HepG2 (cell line): ENCODE measurements around the gene KRTAP5-4. TPM values are rescaled to one million over a fixed set of nuclear protein-coding genes. Genes with fewer than 3 reads are reported as not detected.

Experiments used
- ATAC-seq: fragments of 200-7000 bp; cut with Tn5 transposase; 3 replicates; pipeline ENCODE4 v1.9.1; 2020; ENCODE audit warnings: mild to moderate bottlenecking, moderate library complexity
- BruUV-seq: library from RNA; stranded (reverse); fragments of 400-500 nt; replicated peaks from 2 replicates; lab custom pipeline; 2021; lab: Mats Ljungman, UMichigan
- CTCF ChIA-PET: fragments of 300-600 bp; formaldehyde crosslinking; extraction: SDS; loops from one replicate; lab custom pipeline; 2021; ENCODE audit warnings: low total read pairs, inconsistent platforms, low intra/inter-chr PET ratio; lab: Yijun Ruan, JAX
- POLR2A ChIA-PET: fragments of 350-600 bp; sonication (Branson Sonifier 250); formaldehyde crosslinking; loops from one replicate; lab custom pipeline; 2020; ENCODE audit warnings: antibody characterized with exemption, inconsistent platforms; lab: Yijun Ruan, JAX
- DNase-seq: peaks from one replicate; pipeline ENCODE4 v3.0.0-alpha.2; 2015; ENCODE audit warnings: low spot score
- FAIRE-seq: peaks from 3 replicates; lab custom pipeline; 2011; peaks lifted over from hg19 to GRCh38; lab: Jason Lieb, UNC
- H2AFZ ChIP-seq: one replicate; pipeline ENCODE4 v1.6.1; 2011; ENCODE audit warnings: low read length, inconsistent platforms
- H3K27ac ChIP-seq: fragments of 300-600 bp; 3 replicates; pipeline ENCODE4 v1.8.0; 2011; ENCODE audit warnings: mixed run types, mild to moderate bottlenecking, mixed read lengths, low read length, inconsistent platforms; ENCODE audit not compliant: insufficient read depth; ENCODE audit errors: extremely low read length
- H3K27me3 ChIP-seq, 2 experiments: fragments of 200-600 bp in 1 of 2; 2 replicates in 1 of 2; 3 replicates in 1 of 2; pipeline versions ENCODE4 v1.6.0 to v1.8.0; 2011; ENCODE audit warnings: low read length in 2 of 2, mild to moderate bottlenecking in 2 of 2, moderate library complexity in 2 of 2, inconsistent platforms in 1 of 2; ENCODE audit not compliant: insufficient read depth in 2 of 2, control insufficient read depth in 1 of 2
- H3K36me3 ChIP-seq, 2 experiments: fragments of 200-600 bp in 1 of 2; replicated peaks in 1 of 2; 2 replicates in 1 of 2; 3 replicates in 1 of 2; pipeline versions ENCODE4 v1.5.1 to v1.8.0; 2011; ENCODE audit warnings: low read length in 2 of 2, inconsistent platforms in 1 of 2; ENCODE audit not compliant: insufficient read depth in 2 of 2, control insufficient read depth in 1 of 2
- H3K4me1 ChIP-seq: 2 replicates; pipeline ENCODE4 v1.5.1; 2012; ENCODE audit warnings: low read length, inconsistent platforms; ENCODE audit not compliant: insufficient read depth
- H3K4me2 ChIP-seq: 2 replicates; pipeline ENCODE4 v1.6.0; 2011; ENCODE audit warnings: low read depth, low read length, inconsistent platforms
- H3K4me3 ChIP-seq, 3 experiments: fragments of 200-600 bp in 1 of 3; sonication (generic), shearing (Covaris generic) in 1 of 3; replicated peaks in 1 of 3; 2 replicates each; pipeline ENCODE4 v1.5.1; 2011 to 2016; ENCODE audit warnings: low read length in 3 of 3, inconsistent platforms in 2 of 3, low read depth in 2 of 3, mild to moderate bottlenecking in 2 of 3, control low read depth in 1 of 3, mixed read lengths in 1 of 3; ENCODE audit not compliant: insufficient read depth in 1 of 3
- H3K79me2 ChIP-seq: one replicate; pipeline ENCODE4 v1.6.1; 2011; ENCODE audit warnings: low read length, inconsistent platforms; ENCODE audit not compliant: insufficient read depth
- H3K9ac ChIP-seq: 2 replicates; pipeline ENCODE4 v1.6.0; 2011; ENCODE audit warnings: mild to moderate bottlenecking, low read depth, low read length, inconsistent platforms; ENCODE audit not compliant: insufficient read depth
- H3K9me3 ChIP-seq: 2 replicates; pipeline ENCODE4 v1.5.1; 2012; ENCODE audit warnings: mild to moderate bottlenecking, low read length
- H4K20me1 ChIP-seq: 2 replicates; pipeline ENCODE4 v1.6.0; 2011; ENCODE audit warnings: inconsistent platforms, mild to moderate bottlenecking, low read length, moderate library complexity; ENCODE audit not compliant: insufficient read depth
- HOMEZ ChIP-seq: IDR thresholded peaks from 2 replicates; pipeline ENCODE4 v1.6.1; 2016; ENCODE audit warnings: low read depth
- KDM1A ChIP-seq: IDR thresholded peaks from 2 replicates; pipeline ENCODE4 v1.6.1; 2016; ENCODE audit warnings: missing compliant biosample characterization
- NR1H2 ChIP-seq: sonication (generic); formaldehyde crosslinking; IDR thresholded peaks from 2 replicates; pipeline ENCODE4 v1.8.1; 2022; ENCODE audit warnings: low read depth, missing genetic modification reagents, borderline replicate concordance
- PCBP2 ChIP-seq: fragments of 200-400 bp; formaldehyde crosslinking; optimal IDR thresholded peaks from 2 replicates; pipeline ENCODE3; 2018; ENCODE audit warnings: low read length, low read depth; ENCODE audit not compliant: poor library complexity, severe bottlenecking
- RNF2 ChIP-seq: fragments of 450-650 bp; conservative IDR thresholded peaks from 2 replicates; pipeline ENCODE4 v1.6.1; 2016; ENCODE audit warnings: low read depth
- TAF15 ChIP-seq: fragments of 200-400 bp; formaldehyde crosslinking; IDR thresholded peaks from one replicate; pipeline ENCODE4 v1.6.1; 2018; ENCODE audit warnings: mild to moderate bottlenecking, low read depth, low read length; ENCODE audit not compliant: poor library complexity, severe bottlenecking
- YY1 ChIP-seq: IDR thresholded peaks from 2 replicates; pipeline ENCODE4 v1.6.1; 2011; ENCODE audit warnings: low read length, low read depth, moderate library complexity, mild to moderate bottlenecking; ENCODE audit not compliant: insufficient read depth, insufficient replicate concordance
- ZBTB42 ChIP-seq: sonication (generic); formaldehyde crosslinking; IDR thresholded peaks from 2 replicates; pipeline ENCODE4 v1.5.0; 2020; ENCODE audit warnings: mild to moderate bottlenecking, missing genetic modification reagents
- ZFP62 ChIP-seq: sonication (generic); formaldehyde crosslinking; IDR thresholded peaks from 2 replicates; pipeline ENCODE4 v1.4.0; 2020; ENCODE audit warnings: missing genetic modification reagents
- ZNF121 ChIP-seq: sonication (generic); formaldehyde crosslinking; IDR thresholded peaks from 2 replicates; pipeline ENCODE4 v1.5.0; 2020; ENCODE audit warnings: mild to moderate bottlenecking, missing genetic modification reagents
- ZNF326 ChIP-seq: sonication (generic); formaldehyde crosslinking; IDR thresholded peaks from 2 replicates; pipeline ENCODE4 v1.4.0; 2020; ENCODE audit warnings: missing genetic modification reagents, borderline replicate concordance
- ZNF646 ChIP-seq: sonication (generic); formaldehyde crosslinking; IDR thresholded peaks from 2 replicates; pipeline ENCODE4 v1.9.0; 2021; ENCODE audit warnings: mild to moderate bottlenecking, missing genetic modification reagents
- WGBS: methylation state at CpG from one replicate; pipeline ENCODE4 v1.1.6; 2017; ENCODE audit warnings: low lambda C conversion rate; 5-methylcytosine and 5-hydroxymethylcytosine counted together
- in situ Hi-C: cut with HindIII; loops from 2 replicates; pipeline ENCODE4 v1.10.0; 2017; ENCODE audit warnings: low pct_unique_long_range_greater_than_20kb; ENCODE audit not compliant: extremely low pct_ligation_motif_present
- intact Hi-C: fragments of 100-400 bp; cut with micrococcal nuclease; formaldehyde crosslinking; loops from one replicate; pipeline ENCODE4 v1.10.0; 2022; ENCODE audit not compliant: unreplicated experiment
- polyA plus RNA-seq, 8 experiments: library from polyadenylated mRNA; depleted of rRNA in 3 of 8; stranded (reverse) in 7 of 8; unstranded in 1 of 8; fragments of >200 nt; fragmentation: Illumina TruSeq in 4 of 8; extraction: Trizol in 4 of 8; gene quantifications; 2 replicates each; pipeline versions ENCODE4 v1.2.1 to v1.2.3, GENCODE V29; 2011 to 2016; ENCODE audit warnings: low read depth in 4 of 8, missing spikeins in 1 of 8, mixed read lengths in 1 of 8; ENCODE audit not compliant: insufficient read depth in 1 of 8
- total RNA-seq, 5 experiments: library from RNA; depleted of rRNA; stranded (reverse); fragments of >200 nt; fragmentation: Illumina TruSeq; extraction: Trizol; gene quantifications; 2 replicates each; pipeline ENCODE4 v1.2.3, GENCODE V29; 2016; ENCODE audit warnings: low read depth in 1 of 5
- TF ChIP-seq, protein P1 (sequence below): IDR thresholded peaks from 2 replicates; pipeline ENCODE4 v1.6.1; 2016; ENCODE audit warnings: control low read depth
- TF ChIP-seq, protein P2 (sequence below): sonication (generic); formaldehyde crosslinking; IDR thresholded peaks from 2 replicates; pipeline ENCODE4 v1.5.0; 2020; ENCODE audit warnings: missing genetic modification reagents

Gene KRTAP5-4
- total and polyA plus RNA-seq, 2 of the 13 experiments (the other 11 are each of a cell fraction or from before 2014, with no cell fraction given) = not detected

DNA sequence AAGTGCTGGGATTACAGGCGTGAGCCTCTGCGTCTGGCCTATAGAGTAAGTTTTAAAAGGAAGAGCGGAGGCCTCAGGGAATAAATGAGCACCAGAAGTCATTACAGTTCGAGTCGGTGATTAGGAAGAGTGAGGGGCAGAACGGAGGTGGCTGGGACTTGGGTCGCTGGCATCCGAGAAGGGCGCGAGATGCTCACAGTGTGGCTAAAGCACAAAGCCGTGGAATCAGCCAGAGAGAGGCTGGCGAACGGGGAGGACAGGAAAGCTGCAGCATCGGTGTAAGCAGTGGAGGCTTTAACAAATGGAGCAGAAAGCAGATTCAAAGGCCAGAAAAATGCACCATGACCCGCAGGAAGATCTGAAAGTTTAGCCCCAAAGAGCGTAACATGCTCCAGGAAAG lies 2.7 kb upstream of the KRTAP5-4 start (continued):
- TF ChIP-seq, protein P1, sequence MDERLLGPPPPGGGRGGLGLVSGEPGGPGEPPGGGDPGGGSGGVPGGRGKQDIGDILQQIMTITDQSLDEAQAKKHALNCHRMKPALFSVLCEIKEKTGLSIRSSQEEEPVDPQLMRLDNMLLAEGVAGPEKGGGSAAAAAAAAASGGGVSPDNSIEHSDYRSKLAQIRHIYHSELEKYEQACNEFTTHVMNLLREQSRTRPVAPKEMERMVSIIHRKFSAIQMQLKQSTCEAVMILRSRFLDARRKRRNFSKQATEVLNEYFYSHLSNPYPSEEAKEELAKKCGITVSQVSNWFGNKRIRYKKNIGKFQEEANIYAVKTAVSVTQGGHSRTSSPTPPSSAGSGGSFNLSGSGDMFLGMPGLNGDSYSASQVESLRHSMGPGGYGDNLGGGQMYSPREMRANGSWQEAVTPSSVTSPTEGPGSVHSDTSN (CRISPR knock-in tag) = no peak

GRCh38 chr11:1623716-1624115 lies 1.8 kb upstream of the KRTAP5-4 start:
- Histone ChIP-seq H3K4me1 (no peaks in the 10 kb centered on the region), H2AFZ (no peak overlapping the region), H3K4me3 (no peak overlapping the region), H3K36me3 (no peaks in the 10 kb centered on the region), H3K27me3 (peaks cover 10 to 45% of the 10 kb centered on the region in 2 experiments), H3K9ac (no peak overlapping the region), H4K20me1 (no peaks in the 10 kb centered on the region), H3K27ac (no peak overlapping the region), H3K4me2 (no peak overlapping the region), H3K9me3 (no peaks in the 10 kb centered on the region), H3K79me2 (no peaks in the 10 kb centered on the region)
- DNase-seq = no peak
- BruUV-seq = no TSS peak
- 18% methylated on average over 5 of the region's 9 CpGs for WGBS
- FAIRE-seq = no peak
- no peak for ATAC-seq
- intact Hi-C loops = no loop called here
- CTCF ChIA-PET = no interaction called here
- in situ Hi-C loops = no loop called here
- POLR2A ChIA-PET = no interaction called here
- TF ChIP-seq HOMEZ (CRISPR knock-in tag) (no peak), YY1 (no peak), ZNF121 (CRISPR knock-in tag) (no peak), TAF15 (no peak), ZNF326 (CRISPR knock-in tag) (no peak), RNF2 (no peak), ZFP62 (CRISPR knock-in tag) (no peak), PCBP2 (no peak), NR1H2 (CRISPR knock-in tag) (no peak), ZBTB42 (no peak), ZNF646 (CRISPR knock-in tag) (no peak), KDM1A (CRISPR knock-in tag) (no peak)
- TF ChIP-seq, protein P2, sequence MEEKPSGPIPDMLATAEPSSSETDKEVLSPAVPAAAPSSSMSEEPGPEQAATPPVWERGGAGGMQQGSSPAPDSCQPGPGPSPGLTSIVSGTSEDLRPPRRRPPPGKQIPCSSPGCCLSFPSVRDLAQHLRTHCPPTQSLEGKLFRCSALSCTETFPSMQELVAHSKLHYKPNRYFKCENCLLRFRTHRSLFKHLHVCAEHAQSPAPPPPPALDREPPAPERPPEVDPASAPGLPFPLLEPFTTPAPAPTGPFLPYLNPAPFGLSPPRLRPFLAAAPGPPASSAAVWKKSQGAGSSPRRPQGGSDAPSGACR (CRISPR knock-in tag) = no peak
